Measurements from ENCODE around the gene SLC2A5.
A peak's percentile ranks its signal among the peaks of the same experiment; 100 is the strongest.
"Not testable (repeated sequence)": the region's sequence is repeated elsewhere in the genome, so short reads cannot be mapped to it uniquely, and the experiment has no call there.

The SLC2A5 gene

DNA sequence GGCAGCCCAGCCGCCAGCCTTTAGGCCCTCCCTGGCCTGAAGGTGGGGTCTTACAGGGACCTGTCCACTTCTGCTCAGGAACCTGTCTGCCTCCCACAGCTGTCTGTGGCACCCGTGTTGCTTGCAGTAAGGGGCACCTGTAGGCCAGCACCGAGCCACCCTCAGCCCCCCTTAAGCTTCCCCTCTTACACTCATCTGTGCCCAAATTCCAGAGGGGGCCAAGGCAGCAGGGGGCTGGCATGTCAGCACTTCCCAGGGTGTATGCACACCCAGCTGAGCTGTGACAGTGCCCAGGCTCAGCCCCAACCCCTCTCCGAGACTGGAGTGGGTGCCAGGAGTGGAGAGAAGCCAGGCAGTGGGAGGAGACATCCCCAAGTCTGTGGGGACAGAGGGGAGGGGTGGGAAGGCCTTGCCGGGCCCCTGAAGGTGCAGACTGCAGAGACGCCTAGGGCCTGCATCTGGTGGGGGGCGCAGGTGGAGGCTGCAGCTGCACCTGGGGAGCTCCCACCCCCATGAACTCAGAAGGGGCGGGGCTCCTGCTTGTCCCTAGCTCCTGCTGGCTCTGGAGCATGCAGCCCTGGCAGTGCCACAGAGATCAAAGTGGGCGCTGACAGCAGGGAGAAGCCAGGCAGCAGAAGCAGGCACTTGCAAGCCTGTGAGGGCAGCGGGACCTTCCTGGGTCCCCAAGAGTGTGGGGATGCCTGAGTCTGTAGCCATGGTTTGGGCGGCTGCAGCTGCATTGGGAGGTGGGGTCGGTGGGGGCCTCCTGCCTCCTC lies 37.8 kb downstream of the SLC2A5 start:
- no peak for DNase-seq

DNA sequence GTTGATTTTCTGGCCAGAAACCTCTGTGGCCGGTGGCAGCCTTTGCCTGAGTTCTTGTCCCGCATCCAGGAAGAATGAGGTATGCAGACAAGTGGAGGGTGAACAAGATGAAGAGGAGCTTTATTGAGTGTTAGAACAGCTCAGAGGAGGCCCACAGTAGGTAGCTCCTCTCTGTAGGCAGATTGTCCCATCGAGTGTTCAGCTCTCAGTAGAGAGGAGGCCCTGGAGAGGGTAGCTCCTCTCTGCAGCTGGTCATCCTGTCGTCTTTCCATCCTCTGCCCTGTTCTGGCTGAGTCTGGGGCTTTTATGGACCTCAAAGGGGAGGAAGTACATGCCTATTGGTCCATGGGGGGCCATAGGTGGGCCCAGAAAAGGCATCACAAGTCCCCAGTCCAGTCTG lies 38.4 kb downstream of the SLC2A5 start:
- not testable (repeated sequence) for DNase-seq

DNA sequence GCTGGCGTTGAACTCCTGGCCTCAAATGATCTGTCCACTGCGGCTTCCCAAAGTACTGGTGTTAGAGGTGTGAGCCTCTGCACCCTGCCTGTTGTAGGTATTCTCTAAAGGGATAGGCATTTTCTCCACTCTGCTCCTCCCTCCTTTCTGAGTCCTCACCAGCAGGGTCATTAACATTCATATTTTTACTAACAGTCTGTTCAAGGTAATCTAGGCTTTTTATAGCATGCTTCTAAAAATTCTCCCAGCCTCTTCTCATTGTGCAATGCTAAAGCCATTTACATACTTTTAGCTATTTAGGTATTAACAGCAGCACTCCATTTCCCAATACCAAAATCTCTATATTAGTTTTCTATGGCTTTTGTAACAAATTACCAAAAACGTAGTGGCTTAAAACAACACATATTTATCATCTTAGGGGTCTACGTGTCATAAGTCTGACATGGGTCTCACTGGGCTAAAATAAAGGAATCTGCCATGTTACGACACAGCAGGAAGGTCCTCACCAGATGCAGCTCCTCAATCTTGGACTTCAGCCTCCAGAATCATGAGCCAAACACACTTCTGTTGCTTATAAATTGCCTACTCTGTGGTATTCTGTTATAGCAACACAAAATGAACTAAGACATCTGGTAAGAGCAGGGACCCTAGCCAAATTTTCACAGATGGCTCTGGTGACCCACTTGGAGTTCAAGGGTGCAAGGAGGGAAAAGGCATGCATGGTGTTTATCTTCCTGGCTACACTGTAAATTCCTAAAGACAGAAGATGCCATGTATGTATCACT lies 40.3 kb downstream of the SLC2A5 start:
- DNase-seq: no peak

DNA sequence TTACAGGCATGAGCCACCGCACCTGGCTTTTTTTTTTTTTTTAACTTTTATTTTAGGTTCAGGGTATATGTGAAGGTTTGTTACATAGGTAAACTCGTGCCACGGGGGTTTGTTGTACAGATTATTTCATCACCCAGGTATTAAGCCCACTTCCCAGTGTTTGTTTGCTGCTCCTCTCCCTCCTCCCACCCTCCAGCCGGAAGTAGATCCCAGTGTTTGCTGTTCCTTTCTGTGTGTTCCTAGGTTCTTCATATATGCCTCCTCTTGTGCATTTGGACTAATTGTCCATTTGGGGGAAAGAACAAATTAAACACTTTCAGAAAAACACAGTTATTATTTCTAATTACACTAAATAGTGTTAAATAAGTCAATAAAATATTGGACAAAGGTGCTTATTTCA lies 42.1 kb downstream of the SLC2A5 start:
- DNase-seq: no peak

DNA sequence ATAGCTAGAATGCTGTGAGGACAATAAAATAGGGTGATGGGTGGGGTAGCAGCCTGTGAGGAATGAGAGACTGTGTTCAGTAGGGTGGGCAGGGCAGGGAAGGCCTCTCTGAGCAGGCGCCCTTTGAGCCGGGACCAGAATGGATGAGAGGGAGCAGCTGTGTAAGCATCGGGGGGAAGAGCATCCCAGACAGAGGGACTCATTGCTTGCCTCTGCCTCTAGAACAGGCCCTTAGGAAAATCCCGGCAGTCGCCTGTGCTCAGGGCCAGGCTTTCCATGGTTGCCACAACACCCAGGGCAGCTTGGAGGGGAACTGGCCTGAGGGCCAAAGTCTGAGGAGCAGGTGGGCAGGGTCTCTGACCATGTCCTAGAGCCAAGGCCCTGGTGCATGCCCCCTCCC lies 44.0 kb downstream of the SLC2A5 start:
- DNase-seq: no peak

DNA sequence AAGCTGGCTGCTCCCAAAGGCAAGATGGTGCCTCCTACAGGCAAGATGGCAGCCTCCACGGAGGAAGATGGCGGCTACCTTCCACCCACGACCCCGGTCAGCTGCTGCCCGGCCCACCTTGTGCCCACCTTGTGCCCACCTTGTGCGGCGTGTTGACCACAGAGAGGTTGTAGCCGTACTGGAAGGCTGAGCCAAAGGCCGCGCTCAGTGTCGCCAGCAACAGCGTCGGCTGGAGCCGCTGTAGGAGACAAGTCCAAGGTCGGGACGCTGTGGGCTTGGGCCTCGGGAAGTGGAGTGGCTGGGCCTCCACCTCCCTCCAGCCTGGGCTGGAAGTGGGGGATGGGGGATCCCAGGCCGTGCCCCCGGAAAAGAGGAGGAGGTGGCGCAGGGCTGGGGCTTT lies 44.6 kb downstream of the SLC2A5 start:
- no peak for DNase-seq

DNA sequence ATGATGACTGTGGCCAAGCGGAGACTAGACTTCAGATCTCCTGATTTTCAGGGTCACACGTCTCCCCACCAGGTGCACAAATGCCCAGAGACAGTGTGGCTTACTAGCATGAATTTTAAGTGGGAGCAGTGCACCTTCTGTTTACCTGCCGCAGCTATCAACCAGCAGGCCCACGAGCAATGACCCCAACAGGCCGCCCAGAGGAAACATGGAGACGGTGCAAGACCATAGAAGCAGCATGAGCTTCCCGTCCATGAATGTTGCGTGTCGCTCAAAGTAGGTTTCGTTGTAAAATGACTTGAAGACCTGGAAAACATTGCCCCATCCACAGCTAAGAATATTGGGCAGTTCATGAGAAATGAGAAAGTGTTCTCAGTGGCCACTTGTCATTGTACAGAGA lies 46.7 kb downstream of the SLC2A5 start:
- DNase-seq: no peak

DNA sequence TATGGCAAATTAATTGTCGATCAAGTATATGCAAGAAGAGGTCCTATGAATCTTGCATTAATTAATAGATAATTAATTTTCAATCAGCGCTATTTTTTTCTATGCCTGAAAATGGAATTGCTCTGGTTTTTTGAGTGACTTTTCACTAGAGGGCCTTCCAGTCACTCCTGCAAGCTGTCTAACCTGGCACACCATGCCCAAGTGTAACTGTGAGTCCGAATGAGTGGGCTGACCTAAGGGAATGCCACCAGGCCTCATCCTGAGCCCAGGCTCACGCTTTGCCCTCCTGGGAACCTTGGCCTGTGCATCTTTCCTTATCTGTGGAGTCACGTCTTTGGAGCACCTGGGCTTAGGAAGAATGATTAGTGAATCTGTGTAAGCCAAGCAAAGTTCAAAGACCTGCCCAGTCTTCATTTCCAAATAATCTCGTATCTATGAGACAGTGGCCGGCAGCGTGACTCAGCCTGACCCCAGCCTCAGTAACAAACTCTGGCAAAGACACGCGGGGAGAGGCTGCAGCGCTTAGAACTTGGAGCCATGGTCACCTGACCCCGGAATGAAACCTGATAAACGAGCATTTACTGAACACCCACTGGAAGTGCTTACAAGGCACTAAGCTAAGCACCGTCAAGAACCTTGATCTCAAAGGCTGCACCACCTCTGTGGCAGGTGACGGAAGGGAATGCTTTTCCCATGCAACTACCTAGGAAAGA lies 47.3 kb downstream of the SLC2A5 start:
- peak; percentile 45 for DNase-seq

DNA sequence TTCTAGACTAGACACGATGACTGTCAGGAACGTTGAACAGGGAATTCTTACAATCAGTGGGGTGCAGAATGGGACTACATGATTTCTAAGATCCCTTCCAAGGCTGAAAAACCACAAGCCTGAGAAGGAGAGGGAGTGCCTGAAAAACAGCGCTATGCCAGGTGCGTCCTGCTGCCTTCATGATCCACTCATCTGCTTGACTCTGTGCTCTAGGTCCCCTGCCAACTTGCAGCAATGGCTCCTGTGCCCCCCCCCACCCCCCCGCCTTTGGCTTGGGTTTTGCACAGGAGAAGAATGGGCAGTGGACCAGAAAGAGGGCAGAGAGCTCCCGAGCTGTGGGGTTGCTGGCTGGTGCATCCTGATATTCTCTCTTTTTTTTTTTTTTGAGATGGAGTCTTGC lies 49.1 kb downstream of the SLC2A5 start:
- peak; percentile 20 for DNase-seq

DNA sequence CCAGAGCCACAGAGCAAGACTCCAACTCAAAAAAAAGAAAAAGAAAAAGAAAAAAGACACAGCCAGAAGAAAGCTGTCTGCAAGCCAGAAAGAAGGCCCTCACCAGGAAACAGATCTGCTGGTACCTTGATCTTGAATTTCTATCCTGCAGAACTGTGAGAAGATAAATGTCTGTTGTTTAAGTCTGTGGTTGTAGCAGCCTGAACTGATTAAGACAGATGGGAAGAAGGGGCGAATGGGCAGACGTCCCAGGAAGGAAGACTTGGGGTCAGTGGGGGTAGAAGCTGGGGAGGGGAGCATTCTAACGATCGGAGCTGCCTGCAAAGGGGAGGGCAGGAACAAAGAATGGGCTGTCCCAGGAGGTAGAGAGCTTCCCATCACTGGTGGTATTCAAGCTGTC lies 49.5 kb downstream of the SLC2A5 start:
- no peak for DNase-seq

DNA sequence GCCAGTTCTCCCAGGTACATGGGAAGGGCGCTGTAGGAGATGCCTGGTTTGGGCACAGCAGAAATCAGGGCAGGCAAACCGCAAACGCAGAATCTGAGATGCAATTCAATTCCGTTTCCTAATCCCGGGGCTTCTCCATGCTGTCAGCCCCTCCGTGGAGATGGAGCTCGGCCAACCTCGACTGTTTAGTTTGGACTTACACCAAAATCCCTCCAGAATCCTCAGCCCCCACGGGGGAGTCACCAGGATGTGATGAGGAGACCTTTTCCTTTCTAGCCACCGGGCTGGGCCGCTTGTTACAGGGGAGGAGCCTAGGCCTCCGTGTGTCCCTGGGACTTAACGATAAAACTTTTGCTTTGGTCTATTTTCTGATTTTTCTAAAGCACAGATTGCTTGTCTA lies 51.1 kb downstream of the SLC2A5 start:
- DNase-seq: no peak

DNA sequence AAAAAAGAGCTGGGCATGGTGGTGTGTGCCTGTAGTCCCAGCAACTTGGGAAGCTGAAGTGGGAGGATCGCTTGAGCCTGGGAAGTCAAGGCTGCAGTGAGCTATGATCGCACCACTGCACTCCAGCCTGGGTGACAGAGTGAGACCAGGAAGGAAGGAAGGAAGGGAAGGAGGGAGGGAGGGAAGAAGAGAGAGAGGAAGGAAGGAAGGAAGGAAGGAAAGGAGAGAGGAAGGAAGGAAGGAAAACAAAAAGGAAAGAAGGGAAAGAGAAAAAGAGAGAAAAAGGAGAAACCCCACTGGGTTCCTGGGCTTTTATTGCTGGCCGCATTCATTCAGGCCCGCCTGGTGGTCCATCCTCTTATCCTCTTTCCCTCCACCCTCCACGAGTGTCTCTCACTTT lies 53.0 kb downstream of the SLC2A5 start:
- DNase-seq: no peak

DNA sequence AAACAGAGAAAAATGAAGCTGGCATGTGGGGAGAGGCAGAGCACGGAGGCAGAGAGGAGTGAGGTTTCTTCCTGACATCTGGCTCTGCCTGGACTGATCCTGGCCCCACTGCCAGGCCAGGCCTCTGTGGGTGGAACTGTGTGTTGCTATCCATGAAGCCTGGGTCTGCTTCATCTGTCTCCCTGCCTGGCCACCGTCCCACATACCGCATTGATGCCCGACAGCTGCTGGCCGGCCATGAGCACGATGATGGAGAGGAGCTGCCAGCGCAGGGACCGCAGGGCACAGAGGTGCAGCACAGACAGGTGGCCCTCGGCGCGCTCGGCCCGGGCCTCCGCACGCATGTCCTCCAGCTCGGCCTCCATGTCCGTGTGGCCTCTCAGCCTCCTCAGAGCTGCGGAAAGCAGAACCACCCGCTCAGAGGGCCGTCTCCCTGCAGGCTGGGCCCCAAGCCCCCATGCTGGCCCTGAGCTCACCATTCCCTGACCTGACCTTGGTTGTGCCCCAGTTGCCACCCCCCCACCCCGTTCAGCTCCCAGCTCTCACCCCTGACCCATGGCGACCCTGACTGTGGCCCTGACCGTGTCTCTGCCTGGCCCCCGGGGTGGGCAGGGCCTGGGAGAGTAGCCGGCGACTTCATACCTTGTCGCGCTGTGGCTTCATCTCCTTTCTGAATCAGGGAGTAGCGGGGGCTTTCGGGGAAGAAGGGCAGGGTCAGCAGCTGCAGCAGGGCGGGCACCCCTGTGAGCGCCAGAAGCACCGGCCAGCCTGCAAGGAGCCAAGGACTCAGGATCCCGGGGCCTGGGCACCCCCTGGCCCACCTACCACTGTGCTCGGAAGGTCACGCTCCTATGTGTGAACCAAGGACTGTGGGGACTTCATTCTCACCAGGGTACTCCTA lies 54.7 kb downstream of the SLC2A5 start:
- DNase-seq: no peak

DNA sequence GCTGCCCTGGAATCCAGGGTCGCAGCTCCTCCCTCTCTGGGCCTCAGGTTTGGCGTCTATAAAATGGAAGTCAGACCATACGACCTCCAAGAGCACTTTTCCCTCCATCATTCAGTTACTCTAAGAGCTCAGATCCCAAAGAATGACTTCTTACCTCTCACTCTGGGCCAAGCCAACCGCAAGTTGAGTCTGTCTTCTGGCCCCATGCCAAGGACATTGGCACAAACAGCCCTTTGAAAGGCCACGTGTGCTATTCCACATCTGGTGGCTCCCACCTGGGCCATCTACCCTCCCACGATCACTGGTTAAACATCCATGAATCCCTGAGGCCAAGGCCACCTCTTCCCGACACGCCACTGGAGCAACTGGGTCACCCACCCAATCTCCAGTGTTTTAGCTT lies 55.6 kb downstream of the SLC2A5 start:
- DNase-seq: peak; percentile 66

DNA sequence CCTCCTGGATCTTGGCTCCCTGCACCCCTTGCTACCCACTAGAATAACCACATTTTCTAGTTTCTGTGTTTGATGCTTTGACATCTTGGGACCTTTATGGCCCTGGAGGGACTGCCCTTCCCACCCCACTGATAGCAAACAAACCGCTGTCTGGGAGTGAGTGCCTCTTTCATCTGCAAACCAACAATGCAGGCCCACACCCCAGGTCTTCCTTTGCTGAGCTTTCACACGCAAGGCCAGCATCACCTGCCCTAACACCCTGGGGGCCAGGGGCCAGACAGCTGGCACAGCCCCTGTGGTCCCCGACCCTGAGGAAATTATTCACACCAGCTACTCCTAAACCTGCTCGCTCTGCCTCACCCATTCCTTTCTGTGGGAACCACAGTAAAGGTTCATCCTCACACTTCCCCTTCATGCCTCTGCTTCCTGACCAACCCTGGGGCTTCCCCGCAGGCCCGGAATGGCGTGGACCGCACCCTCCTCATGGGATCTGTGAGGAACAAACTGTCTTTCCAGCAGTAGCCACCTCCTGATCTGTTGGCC lies 58.6 kb downstream of the SLC2A5 start:
- no peak for DNase-seq

DNA sequence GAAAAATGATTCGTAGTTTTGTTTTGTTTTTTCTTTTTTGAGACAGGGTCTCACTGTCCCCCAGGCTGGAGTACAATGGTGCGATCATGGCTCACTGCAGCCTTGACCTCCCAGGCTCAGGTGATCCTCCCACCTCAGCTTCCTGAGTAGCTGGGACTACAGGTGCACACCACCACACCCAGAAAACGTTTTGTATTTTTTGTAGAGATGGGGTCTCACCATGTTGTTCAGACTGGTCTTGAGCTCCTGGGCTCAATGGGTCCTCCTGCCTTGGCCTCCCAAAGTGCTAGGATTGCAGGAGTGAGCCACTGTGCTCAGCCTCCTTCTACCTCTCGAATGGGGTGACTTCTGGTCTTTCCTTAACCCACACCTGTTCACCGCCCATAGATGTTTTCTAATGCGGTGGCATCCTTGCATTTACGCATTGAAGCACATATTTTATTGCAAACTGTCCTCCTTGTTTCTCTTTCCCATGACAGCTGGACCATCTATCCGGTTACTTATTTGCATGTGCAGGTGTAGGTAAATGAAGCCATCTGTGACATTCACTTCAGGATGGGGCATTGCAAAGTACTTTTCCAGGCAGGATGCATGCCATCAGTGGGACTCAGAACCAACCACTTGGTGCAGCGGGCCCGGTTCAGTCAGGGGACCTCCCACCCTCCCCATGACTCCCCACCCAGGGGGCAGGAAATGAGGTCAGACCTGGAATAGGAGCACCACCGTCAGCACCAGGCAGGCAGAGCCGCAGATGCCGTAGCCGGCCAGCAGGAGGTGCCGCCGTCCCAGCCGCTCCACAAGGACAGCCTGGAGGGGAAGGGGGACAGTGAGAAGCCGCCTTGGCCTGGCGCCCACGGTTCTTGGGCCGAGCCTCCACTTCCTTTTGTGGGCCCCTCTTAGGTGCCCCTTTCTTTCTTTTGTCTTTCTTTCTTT lies 59.7 kb downstream of the SLC2A5 start:
- DNase-seq: no peak

DNA sequence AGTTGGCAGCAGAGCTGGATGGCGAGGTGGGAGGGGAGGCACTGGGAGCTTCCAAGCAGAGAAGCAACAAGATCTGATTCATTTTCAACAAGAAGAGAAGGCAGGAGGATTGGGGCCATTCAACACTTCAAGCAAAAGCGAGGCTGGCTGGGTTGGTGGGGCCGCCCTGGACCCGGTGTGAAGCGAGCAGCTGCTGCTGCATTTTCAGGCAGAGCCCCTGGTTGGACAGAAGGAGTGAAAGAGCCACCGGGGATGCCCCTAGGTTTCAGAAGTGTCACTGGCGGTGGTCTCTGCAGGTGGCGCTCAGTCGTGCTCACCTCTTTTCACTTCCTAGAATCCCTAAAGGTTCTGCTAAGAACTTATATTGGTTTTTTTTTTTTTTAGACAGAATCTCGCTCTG lies 61.2 kb downstream of the SLC2A5 start:
- DNase-seq: no peak

DNA sequence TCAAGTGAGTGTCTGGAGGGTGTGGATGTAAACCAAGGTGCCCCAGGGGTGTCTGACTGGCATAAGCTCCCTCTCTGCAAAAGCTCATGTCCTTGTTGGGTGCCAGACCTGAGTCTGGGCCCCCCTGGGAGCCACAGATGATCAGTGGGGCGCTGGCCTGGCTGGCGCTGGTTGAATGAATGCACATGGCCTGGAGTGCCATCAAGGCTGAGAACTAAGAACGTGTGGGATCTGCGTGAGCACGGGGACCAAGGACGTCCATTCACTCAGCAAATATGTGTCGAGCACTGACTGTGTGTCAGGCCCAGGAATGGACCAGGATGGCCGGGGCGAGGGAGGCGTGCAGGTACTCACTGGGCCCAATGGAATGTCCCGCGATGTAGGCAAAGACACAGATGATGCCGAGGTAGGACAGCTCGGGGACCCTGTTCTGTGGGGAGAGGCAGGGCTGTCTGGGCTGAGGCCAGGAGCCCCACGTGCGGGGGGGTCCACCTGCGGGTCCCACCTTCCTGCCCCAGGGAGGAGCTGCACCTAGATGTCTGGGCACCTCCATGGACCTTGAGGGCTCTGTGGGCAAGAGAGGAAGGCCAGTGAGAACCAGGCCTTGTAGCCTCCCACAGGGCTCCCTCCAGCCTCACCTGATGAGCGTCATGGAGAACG lies 62.3 kb downstream of the SLC2A5 start:
- DNase-seq: no peak

DNA sequence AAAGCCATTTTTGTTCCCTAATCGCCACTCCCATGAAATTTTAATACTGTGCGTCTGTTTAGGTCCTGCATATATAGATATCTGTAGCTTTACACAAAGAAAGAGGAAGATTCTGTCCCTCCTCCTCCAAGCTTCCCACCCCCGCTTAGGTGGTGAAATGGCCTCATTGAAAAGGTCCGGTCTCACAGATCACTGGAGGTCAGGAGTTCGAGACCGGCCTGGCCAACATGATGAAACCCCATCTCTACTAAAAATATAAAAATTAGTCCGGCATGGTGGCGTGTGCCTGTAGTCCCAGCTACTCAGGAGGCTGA lies 64.1 kb downstream of the SLC2A5 start:
- DNase-seq: no peak

DNA sequence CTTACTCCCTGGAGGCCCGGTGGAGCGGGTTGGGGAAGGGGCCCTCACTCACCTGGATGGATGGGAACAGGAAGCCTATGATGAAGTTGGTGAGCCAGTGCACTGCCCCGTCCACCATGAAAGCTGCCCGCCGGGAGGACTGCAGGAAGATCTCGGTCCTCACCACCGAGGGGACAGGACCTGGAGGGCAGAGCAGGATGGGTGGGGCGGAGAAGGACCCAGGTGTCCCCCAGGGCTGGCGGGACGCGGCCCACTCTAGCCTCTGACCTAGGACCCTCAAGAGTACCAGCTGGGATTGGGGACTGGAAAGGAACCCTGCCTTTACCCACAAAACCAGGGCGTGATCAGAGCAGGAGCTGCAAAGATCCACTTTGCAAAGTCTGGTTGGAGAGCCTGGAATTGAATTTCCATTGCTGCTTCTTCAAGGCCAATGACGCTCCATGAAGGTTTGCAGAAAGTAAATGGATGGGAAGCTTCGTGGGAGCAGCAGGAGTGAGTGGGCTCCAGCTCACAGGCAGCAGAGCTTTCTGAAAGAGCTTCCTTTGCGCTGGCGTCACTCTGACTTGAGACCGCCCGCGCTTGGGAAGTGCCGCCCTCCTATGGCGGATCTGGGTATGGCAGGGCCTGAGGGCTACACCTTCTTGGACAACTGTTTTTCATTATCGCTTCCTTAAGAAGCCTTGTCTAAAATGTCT lies 64.6 kb downstream of the SLC2A5 start:
- no peak for DNase-seq
